LNCaP clone FGC (cell line): ENCODE data around the gene BRF1.

Experiments
- DNase-seq: peaks from one replicate; pipeline ENCODE4 v3.0.0-alpha.2; 2011; ENCODE audit warnings: low read depth
- H3K4me3 ChIP-seq: 2 replicates; pipeline ENCODE4 v1.5.1; 2011; ENCODE audit warnings: mild to moderate bottlenecking, low read depth, low read length, control low read depth
- CTCF ChIP-seq: IDR thresholded peaks from 2 replicates; pipeline ENCODE4 v1.5.1; 2012; ENCODE audit warnings: mild to moderate bottlenecking; ENCODE audit not compliant: control insufficient read depth, insufficient read depth; ENCODE audit errors: extremely low read depth

Gene BRF1

GRCh38 chr14:105346876-105347586, 46.2 kb upstream of the BRF1 start:
- H3K4me3 ChIP-seq, result no peak overlapping the region
- no peak for TF ChIP-seq CTCF
- DNase-seq, result no peak

GRCh38 chr14:105346200-105346533, 45.4 kb upstream of the BRF1 start:
- H3K4me3 ChIP-seq, result no peak overlapping the region
- no peak for TF ChIP-seq CTCF
- DNase-seq, result no peak

- TF ChIP-seq CTCF, result no peak
- no peak overlapping the region for H3K4me3 ChIP-seq
- DNase-seq, result peak; percentile 74
These were observed 42.4 kb upstream of the BRF1 start for GRCh38 chr14:105343194-105343593.

- TF ChIP-seq CTCF, result no peak
- no peak overlapping the region for H3K4me3 ChIP-seq
- no peak for DNase-seq
These were observed 40.3 kb upstream of the BRF1 start for GRCh38 chr14:105340821-105341733.

- H3K4me3 ChIP-seq, result no peak overlapping the region
- TF ChIP-seq CTCF, result no peak
- DNase-seq, result no peak
These were observed 37.4 kb upstream of the BRF1 start for GRCh38 chr14:105337966-105338741.

GRCh38 chr14:105337433-105337832, 36.6 kb upstream of the BRF1 start:
- H3K4me3 ChIP-seq, result no peak overlapping the region
- DNase-seq, result no peak
- TF ChIP-seq CTCF, result no peak
